Hippocampal formation (tissue), 2 donors: ENCODE data around the gene PALD1.
"Not testable (repeated sequence)": the region's sequence is repeated elsewhere in the genome, so short reads cannot be mapped to it uniquely, and the experiment has no call there.

Experiments
- DNase-seq, 2 donors: peaks; one replicate each; lab custom pipeline; 2025; lab: John Stamatoyannopoulos, UW

The PALD1 gene

DNA sequence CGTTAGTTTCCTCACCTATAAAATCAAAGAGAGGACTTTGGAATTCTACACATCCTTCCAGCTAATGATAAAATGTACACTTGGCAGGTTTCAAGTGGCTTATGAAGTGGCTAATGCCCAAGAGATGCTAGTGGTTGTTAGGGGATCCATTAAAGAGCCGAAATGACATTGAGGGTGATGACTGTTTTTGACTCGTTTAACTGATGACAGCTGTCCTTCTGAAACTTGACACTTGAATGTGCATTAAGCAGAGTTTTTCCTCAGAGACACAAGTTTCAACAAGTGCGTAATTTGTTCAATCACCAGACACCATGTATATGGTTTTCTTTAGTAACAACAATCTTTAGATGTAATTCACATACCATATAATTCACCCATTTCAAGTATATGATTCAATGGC, 125.5 kb downstream of the PALD1 start:
- no peak for DNase-seq

DNA sequence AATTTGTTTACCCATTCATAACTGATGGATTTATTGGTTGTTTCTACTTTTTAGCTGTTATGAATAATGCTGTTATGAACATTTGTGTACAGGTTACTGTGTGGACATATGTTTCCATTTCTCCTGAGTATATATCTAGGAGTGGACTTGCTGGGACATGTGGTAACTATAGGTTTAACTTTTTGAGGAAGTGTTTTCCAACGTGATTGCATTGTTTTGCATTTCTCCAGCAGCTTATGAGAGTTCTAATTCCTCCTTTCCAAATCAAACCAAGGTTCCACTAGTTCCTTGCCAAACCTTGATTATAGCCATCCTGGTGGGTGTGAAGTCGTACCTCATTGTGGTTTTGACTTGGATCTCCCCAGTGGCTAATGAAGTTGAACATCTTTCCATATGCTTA, 126.6 kb downstream of the PALD1 start:
- DNase-seq = no peak

DNA sequence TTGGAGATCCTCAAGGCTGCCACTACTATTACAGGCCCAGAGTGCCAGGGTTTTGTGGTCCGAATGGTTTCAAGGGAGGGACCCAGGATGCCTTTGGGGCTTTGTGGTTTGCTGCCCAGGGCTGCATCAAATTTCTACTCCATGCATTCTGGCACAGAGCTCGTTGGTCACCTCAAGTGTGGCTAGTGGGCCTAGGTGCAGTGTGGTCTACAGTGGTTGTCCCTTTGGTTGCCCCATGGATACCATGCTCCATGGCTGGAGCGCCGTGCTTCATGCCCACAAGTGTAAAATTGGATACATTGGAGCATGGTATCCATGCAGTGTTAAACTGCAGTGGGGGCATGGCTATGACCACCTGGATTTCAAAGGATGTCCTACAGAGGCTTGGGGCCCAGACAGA, 129.4 kb downstream of the PALD1 start:
- DNase-seq = no peak

DNA sequence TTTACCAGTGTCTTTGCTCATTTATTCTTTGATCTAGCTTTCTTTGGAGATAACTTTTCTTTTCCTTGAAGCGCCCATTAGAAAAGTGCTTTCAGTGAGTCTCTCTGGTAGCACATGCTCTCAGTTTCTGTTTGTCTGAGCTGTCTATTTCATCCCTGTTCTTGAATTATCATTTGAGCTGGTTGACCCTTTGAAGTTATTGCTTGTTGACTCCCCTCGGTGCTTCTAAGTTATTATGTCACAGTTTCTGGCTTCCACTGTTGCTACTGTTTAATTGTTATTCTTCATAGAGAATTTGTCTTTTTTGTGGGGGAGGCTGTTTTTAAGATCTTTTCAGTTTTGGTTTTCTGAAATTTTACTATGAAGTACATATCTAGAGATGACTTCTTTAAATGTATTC, 135.4 kb downstream of the PALD1 start:
- no peak for DNase-seq

GRCh38 chr10:70614364-70614763, 135.8 kb downstream of the PALD1 start:
- DNase-seq = not testable (repeated sequence)

DNA sequence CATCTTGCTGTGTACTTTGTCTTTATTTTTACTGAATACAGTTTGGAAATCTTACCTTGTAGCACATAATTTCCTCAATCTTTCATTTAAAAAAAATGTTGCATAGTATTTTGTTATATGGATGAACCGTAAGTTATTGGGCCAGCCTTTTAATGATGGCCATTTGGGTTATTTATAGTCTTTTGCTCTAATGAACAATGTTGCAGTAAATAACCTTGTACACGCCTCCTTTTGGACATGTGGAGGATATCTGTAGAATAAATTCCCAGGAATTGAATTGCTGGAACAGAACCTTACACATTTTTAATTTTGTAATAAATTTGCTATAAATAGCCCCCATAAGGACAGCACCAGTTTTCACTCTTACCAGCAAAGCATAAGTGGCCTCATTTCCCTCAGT, 136.6 kb downstream of the PALD1 start:
- no peak for DNase-seq

DNA sequence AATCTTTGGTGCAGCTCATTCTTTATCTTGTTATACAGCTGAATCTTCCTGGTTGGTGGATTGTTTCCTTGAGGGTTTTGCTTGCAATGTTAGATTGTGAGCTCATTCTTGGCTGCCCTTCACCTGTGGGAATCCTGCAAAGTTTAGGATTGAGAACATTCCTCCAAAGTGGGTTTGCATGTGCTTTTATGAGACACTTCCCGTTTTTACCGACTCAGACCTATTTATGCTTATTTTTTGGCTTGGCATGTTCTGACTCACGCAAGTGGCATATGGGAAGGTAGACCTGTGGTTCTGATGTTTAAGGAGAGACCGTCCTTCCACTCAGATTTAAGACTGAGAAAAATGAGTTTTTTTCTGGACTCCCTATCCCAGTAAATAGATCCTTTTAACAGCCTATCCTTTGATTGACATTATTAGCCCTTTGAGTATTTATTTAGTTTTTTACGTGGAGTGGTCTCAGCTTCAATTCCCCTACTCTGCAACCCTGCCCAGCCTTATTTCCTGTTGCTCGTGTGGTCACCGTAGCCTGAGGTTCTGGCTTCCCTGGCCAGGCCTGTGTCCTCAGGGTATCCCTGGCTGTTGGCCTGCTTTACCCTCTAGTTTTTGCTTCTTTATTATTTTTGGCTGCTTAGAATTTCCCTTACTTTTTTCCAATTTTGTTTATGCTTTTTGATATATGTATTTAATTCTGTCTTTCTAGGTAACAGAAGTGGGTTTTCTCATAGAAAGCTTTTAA, 137.4 kb downstream of the PALD1 start:
- DNase-seq = no peak

GRCh38 chr10:70616761-70617160, 138.2 kb downstream of the PALD1 start:
- no peak for DNase-seq
